Testis (tissue), 3 donors: Measurements from ENCODE around the gene TMEM233. TPM values are rescaled to one million over a fixed set of nuclear protein-coding genes. Genes with fewer than 3 reads are reported as not detected.

Experiments used
- DNase-seq: peaks from one replicate; pipeline ENCODE4 v3.0.0-alpha.2; 2019
- H3K27ac ChIP-seq, 2 donors: fragments of 200-600 bp; sonication (generic); one replicate each; pipeline ENCODE4 v1.5.1; 2019
- H3K27me3 ChIP-seq: fragments of 200-600 bp; sonication (generic); one replicate; pipeline ENCODE4 v1.5.1; 2019
- H3K36me3 ChIP-seq: fragments of 200-600 bp; sonication (generic); one replicate; pipeline ENCODE4 v1.5.1; 2017; ENCODE audit warnings: low read depth; ENCODE audit errors: missing control alignments
- H3K4me1 ChIP-seq: fragments of 200-600 bp; sonication (generic); one replicate; pipeline ENCODE4 v1.5.1; 2019
- H3K4me3 ChIP-seq, 2 donors: fragments of 200-600 bp; sonication (generic); one replicate each; pipeline ENCODE4 v1.5.1; 2017 to 2019
- H3K9me3 ChIP-seq: fragments of 200-600 bp; sonication (generic); one replicate; pipeline ENCODE4 v1.5.1; 2017
- POLR2A ChIP-seq: fragments of 450-650 bp; IDR thresholded peaks from one replicate; pipeline ENCODE4 v1.6.1; 2017; ENCODE audit warnings: antibody characterized with exemption, mild to moderate bottlenecking, moderate library complexity
- WGBS, 2 donors: methylation state at CpG; one replicate each; pipeline ENCODE4 v1.1.5; 2018; 5-methylcytosine and 5-hydroxymethylcytosine counted together
- intact Hi-C: fragments of 100-400 bp; cut with DNase I; formaldehyde crosslinking; loops from one replicate; pipeline ENCODE4 v1.15.1; 2023; ENCODE audit warnings: low total_unique reads
- polyA plus RNA-seq: library from polyadenylated mRNA; stranded (reverse); fragments of 350-450 nt; fragmentation: Illumina TruSeq; extraction: RNeasy Lipid Tissue Mini Kit (QIAGEN cat#74804); gene quantifications from one replicate; pipeline ENCODE4 v1.2.3, GENCODE V29; 2014; ENCODE audit warnings: low read depth, low replicate concordance; ENCODE audit not compliant: insufficient read depth
- total RNA-seq, 2 donors: library from RNA; depleted of rRNA; stranded (reverse); fragments of >200 nt; gene quantifications; one replicate each; pipeline ENCODE4 v1.2.3, GENCODE V29; 2016
- TF ChIP-seq, protein P1 (sequence below), 3 experiments: fragments of 450-650 bp in 2 of 3; fragments of 200-600 bp in 1 of 3; sonication (generic) in 1 of 3; IDR thresholded peaks; one replicate each; pipeline ENCODE4 v1.5.1; 2016 to 2019; ENCODE audit warnings: antibody characterized with exemption in 3 of 3, mild to moderate bottlenecking in 2 of 3, moderate library complexity in 1 of 3

Gene TMEM233
- total and polyA plus RNA-seq, 3 donors from 2014 or later = 0.31 to 0.47 TPM; not detected in 1

DNA sequence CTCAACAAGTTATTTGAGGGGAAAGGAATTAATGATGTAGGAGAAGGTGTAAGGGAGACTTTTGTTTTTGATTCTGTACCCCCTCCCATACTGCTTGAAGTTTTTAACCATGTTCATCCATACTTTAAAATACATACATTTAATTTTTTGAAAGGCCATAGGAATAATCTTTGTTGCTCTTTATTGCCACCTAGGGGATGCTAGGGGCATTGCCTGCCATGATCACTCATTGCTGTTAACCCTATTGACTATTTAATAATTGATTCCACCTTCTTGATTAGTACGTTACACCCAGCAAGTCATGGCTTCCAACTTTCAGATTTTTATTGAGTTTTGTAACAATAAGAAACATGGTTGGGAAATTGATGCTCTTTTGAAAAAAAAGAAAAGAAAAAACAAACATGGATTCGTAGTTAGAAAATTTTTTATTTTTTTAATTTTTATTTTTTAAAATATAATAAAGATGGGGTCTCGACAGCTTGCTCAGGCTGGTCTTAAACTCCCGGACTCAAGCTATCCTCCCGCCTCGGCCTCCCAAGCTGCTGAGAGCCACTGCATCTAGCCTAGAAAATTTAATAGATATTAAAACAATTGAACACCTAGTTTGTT, 65.8 kb downstream of the TMEM233 start:
- Histone ChIP-seq H3K9me3 (no peaks in the 10 kb centered on the region), H3K4me1 (no peaks in the 10 kb centered on the region), H3K27ac (no peak overlapping the region), H3K27me3 (no peaks in the 10 kb centered on the region), H3K4me3 (no peak overlapping the region), H3K36me3 (no peaks in the 10 kb centered on the region)
- TF ChIP-seq, protein P1, sequence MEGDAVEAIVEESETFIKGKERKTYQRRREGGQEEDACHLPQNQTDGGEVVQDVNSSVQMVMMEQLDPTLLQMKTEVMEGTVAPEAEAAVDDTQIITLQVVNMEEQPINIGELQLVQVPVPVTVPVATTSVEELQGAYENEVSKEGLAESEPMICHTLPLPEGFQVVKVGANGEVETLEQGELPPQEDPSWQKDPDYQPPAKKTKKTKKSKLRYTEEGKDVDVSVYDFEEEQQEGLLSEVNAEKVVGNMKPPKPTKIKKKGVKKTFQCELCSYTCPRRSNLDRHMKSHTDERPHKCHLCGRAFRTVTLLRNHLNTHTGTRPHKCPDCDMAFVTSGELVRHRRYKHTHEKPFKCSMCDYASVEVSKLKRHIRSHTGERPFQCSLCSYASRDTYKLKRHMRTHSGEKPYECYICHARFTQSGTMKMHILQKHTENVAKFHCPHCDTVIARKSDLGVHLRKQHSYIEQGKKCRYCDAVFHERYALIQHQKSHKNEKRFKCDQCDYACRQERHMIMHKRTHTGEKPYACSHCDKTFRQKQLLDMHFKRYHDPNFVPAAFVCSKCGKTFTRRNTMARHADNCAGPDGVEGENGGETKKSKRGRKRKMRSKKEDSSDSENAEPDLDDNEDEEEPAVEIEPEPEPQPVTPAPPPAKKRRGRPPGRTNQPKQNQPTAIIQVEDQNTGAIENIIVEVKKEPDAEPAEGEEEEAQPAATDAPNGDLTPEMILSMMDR (IDR thresholded peaks at IDR 0.05) = peak; percentile 56 to 88 (median 74)
- TF ChIP-seq POLR2A = no peak
- peak; percentile 38 for DNase-seq
- intact Hi-C loops = no loop called here
- WGBS, 2 donors = 52 to 55% methylated on average over 6 of the region's 6 CpGs

DNA sequence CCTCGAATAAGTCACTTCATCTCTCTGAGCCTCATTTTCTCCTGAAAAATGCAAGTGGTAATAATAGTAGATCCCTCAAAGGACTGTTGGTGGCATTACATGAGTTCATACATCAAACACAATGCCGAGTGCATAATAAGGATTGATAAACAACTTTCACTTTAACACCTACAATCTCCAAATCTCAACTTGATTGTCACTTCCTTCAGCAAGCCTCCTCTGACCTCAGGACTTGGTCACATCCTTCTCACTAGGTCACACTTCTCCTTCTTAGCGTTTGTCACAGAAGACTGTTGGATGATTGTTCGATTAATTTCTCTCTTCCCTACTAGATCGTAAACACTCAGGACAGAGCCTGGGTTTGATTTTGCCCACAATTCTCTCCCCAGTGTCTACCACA, 66.5 kb downstream of the TMEM233 start:
- Histone ChIP-seq H3K9me3 (no peaks in the 10 kb centered on the region), H3K27me3 (no peaks in the 10 kb centered on the region), H3K4me3 (no peak overlapping the region), H3K4me1 (peaks cover 2% of the 10 kb centered on the region), H3K36me3 (no peaks in the 10 kb centered on the region), H3K27ac (no peak overlapping the region)
- DNase-seq = no peak
- TF ChIP-seq, protein P1 (IDR thresholded peaks at IDR 0.05) = no peak
- no peak for TF ChIP-seq POLR2A
- intact Hi-C loops = no loop called here
- 89 to 91% methylated on average over 5 of the region's 5 CpGs for WGBS, 2 donors

DNA sequence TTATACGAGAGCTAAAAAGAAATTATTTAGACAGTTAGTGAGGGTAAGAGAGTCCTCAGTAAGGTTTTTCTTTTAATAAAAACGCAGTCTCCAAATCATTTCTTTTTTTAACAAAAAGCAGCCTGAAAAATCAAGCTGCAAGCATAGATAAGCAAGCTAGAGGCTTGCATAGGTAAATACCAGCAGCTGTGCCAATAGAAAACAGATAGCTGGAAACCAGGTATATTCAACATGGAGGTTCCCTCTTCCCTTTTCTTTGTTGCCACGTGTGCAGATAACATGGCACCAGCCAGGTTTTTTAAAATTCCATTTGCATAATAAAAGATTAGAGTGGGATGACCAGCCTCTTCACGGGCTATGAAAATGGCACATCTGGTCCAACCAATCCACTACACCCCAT, 68.3 kb downstream of the TMEM233 start:
- 62 to 78% methylated on average over 4 of the region's 4 CpGs for WGBS, 2 donors

DNA sequence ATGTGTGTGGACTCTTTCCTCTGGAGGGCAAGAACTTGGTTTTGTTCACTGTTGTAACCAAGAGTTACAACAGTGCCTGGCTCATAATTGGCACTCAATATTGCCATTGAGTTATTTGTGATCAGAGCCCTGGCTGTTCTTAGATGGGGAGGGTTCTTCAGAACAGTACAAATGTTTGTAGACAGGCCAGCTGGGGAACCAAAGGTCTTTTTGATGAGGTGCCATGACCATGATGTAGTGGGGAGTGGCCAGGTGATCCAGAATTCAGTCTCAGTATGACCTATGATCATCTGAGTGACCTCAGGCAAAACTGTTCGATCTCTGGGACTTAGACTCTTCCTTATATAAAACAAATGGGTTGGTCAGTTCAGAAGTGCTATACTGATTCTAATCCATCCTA, 71.1 kb downstream of the TMEM233 start:
- Histone ChIP-seq H3K9me3 (no peaks in the 10 kb centered on the region), H3K27ac (no peak overlapping the region), H3K36me3 (no peaks in the 10 kb centered on the region), H3K4me1 (peaks cover 30% of the 10 kb centered on the region), H3K4me3 (no peak overlapping the region), H3K27me3 (no peaks in the 10 kb centered on the region)
- no peak for TF ChIP-seq POLR2A
- TF ChIP-seq, protein P1 (IDR thresholded peaks at IDR 0.05) = no peak
- 93 to 95% methylated on average over 1 of the region's 1 CpG for WGBS, 2 donors
- intact Hi-C loops = no loop called here
- DNase-seq = no peak

More for the DNA sequence above, 68.3 kb downstream of the TMEM233 start:
- Histone ChIP-seq H3K9me3 (no peaks in the 10 kb centered on the region), H3K4me1 (peaks cover 19% of the 10 kb centered on the region), H3K27ac (no peak overlapping the region), H3K27me3 (no peaks in the 10 kb centered on the region), H3K36me3 (no peaks in the 10 kb centered on the region), H3K4me3 (no peak overlapping the region)
- DNase-seq = no peak
- intact Hi-C loops = no loop called here
- TF ChIP-seq POLR2A = no peak
- TF ChIP-seq, protein P1 (IDR thresholded peaks at IDR 0.05) = no peak
